ENCODE data around the gene CSMD2.

CSMD2 gene

DNA sequence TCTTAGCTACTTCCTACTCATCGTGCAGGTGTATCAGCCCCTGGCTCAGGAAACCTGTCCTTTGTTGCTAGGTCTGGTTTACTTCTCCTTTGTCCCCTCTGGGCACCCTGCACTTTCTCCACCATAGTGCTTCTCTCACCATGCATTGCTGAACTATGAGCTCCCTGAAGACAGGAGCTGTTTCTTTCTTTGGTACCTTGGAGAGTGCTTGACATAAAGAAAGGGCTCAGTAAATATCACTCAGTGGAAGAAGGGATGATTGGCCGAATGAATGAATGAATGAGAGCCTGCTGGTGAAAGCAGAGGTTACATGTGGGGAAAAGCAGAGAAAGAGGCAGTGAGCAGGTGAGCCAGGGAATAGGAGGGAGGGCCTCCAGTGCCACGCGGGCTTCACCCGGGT, 310.9 kb downstream of the CSMD2 start:
- TF ChIP-seq SUZ12 (IDR thresholded peaks at IDR 0.05): no peak
- no peak for TF ChIP-seq SP1 (IDR thresholded peaks at IDR 0.05)
- no peak for TF ChIP-seq ZNF384 (IDR thresholded peaks at IDR 0.05)
- TF ChIP-seq TARDBP (IDR thresholded peaks at IDR 0.05): no peak
- TF ChIP-seq, protein P1, sequence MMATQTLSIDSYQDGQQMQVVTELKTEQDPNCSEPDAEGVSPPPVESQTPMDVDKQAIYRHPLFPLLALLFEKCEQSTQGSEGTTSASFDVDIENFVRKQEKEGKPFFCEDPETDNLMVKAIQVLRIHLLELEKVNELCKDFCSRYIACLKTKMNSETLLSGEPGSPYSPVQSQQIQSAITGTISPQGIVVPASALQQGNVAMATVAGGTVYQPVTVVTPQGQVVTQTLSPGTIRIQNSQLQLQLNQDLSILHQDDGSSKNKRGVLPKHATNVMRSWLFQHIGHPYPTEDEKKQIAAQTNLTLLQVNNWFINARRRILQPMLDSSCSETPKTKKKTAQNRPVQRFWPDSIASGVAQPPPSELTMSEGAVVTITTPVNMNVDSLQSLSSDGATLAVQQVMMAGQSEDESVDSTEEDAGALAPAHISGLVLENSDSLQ (IDR thresholded peaks at IDR 0.05): no peak
- TF ChIP-seq CTBP1 (IDR thresholded peaks at IDR 0.05; ENCODE audit: borderline replicate concordance): no peak
- no peak for TF ChIP-seq ARNT (IDR thresholded peaks at IDR 0.05)
- no peak for TF ChIP-seq FOXK2 (IDR thresholded peaks at IDR 0.05)
- ChIA-PET CTCF (no interaction called here), POLR2A (no interaction called here)
- DNase-seq (ENCODE audit: extremely low spot score): no peak

DNA sequence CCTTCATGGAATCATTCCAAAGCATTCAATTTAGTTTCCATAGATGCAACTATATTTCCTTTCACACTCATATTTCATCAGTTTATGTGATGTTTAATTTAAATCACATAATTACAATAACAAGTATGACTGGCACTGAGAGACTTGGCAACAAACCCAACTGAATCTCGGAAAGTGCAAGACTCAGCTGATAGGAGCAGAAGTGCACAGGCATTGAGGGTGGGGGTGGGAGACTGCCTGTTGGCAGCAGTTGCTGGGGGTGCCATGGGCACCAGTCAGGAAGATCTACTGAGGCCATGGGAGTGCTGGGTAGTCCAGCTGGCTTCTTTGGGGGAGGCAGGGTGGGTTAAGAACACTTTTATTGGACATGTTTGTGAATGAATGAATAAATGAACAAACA, 311.6 kb downstream of the CSMD2 start:
- POLR2A ChIA-PET: no interaction called here
- no peak for DNase-seq (ENCODE audit: extremely low spot score)
- TF ChIP-seq HDGF (IDR thresholded peaks at IDR 0.05; ENCODE audit: borderline replicate concordance) (no peak), FOXM1 (IDR thresholded peaks at IDR 0.05; ENCODE audit: borderline replicate concordance) (no peak), SUZ12 (IDR thresholded peaks at IDR 0.05) (no peak), NFRKB (IDR thresholded peaks at IDR 0.05) (no peak), LEF1 (IDR thresholded peaks at IDR 0.05; ENCODE audit: borderline replicate concordance) (no peak), ARNT (IDR thresholded peaks at IDR 0.05) (no peak), ELF4 (IDR thresholded peaks at IDR 0.05) (no peak)
- TF ChIP-seq, protein P1 (IDR thresholded peaks at IDR 0.05): no peak
- CTCF ChIA-PET: no interaction called here

DNA sequence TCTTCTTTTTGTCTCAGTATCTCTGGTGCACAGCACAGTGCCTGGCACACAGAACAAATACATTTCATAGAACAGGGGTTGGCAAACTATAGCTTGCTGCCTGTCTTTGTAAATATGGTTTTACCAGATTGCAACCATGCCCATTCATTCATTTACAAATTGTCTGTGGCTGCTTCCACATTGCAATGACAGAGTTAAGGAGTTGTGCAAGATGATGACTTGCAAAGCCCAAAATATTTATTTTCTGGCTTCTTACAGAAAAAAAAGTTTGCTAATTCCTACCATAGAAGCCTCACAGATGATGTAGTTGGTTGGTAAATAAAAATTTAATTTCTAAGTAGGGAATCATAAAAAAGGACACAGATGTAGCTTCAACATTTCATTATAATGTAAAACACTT, 312.3 kb downstream of the CSMD2 start:
- TF ChIP-seq FOXK2 (IDR thresholded peaks at IDR 0.05): no peak
- TF ChIP-seq LEF1 (IDR thresholded peaks at IDR 0.05; ENCODE audit: borderline replicate concordance): no peak
- TF ChIP-seq NFRKB (IDR thresholded peaks at IDR 0.05): no peak
- no peak for TF ChIP-seq TARDBP (IDR thresholded peaks at IDR 0.05)
- TF ChIP-seq CTBP1 (IDR thresholded peaks at IDR 0.05; ENCODE audit: borderline replicate concordance): no peak
- TF ChIP-seq SP1 (IDR thresholded peaks at IDR 0.05): no peak
- TF ChIP-seq FOXA1 (IDR thresholded peaks at IDR 0.05): no peak
- no peak for TF ChIP-seq ZNF384 (IDR thresholded peaks at IDR 0.05)
- TF ChIP-seq HDGF (IDR thresholded peaks at IDR 0.05; ENCODE audit: borderline replicate concordance): no peak
- TF ChIP-seq, protein P1 (IDR thresholded peaks at IDR 0.05): no peak
- no peak for TF ChIP-seq L3MBTL2 (conservative IDR thresholded peaks at IDR 0.05)
- no peak for TF ChIP-seq ARNT (IDR thresholded peaks at IDR 0.05)
- TF ChIP-seq BHLHE40 (IDR thresholded peaks at IDR 0.05; ENCODE audit: borderline replicate concordance): no peak
- TF ChIP-seq ELF4 (IDR thresholded peaks at IDR 0.05): no peak
- TF ChIP-seq SUZ12 (IDR thresholded peaks at IDR 0.05): no peak
- no peak for TF ChIP-seq FOXM1 (IDR thresholded peaks at IDR 0.05; ENCODE audit: borderline replicate concordance)
- no peak for DNase-seq (ENCODE audit: extremely low spot score)
- ChIA-PET POLR2A (no interaction called here), CTCF (no interaction called here)

DNA sequence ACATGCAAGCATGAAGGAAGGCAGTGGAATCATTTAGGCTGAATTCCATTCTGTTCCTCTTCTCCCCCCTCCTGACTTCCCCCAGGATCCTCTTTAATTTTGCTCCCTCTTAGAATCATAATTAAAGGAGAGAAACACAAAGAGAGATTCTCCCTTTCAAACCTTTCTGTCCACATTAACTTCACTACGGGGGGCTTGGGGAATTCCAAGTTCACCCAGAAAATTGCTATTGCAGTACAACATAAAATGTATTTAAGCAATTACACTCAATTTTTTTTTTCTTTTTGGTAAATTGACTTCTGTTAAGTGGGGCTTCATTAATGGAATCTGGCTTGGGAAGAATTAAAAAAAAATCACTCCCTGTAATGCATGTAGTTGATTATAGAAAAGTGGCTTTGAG, 314.5 kb downstream of the CSMD2 start:
- ChIA-PET POLR2A (no interaction called here), CTCF (no interaction called here)
- TF ChIP-seq ZNF384 (IDR thresholded peaks at IDR 0.05): no peak
- no peak for DNase-seq (ENCODE audit: extremely low spot score)

DNA sequence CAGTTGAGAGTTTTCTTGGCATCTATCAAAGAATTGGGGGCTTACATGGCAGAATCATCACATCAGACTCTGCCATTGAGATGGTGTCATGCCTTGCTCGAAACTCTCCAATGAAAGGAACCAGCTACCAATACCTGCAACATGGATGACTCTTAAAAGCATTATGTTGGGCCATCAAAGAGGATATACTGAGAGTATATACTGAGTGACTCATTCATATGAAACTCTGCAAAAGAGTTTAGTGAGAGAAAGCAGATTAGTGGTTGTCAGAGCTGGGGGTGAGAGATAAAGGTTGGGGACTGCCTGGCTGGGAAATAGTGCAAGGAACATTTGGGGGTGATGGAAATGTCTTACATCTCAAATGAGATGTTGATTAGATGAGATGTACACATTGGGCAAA, 315.8 kb downstream of the CSMD2 start:
- CTCF ChIA-PET: no interaction called here
- no peak for TF ChIP-seq L3MBTL2 (conservative IDR thresholded peaks at IDR 0.05)
- no peak for TF ChIP-seq SP1 (IDR thresholded peaks at IDR 0.05)
- no peak for TF ChIP-seq FOXM1 (IDR thresholded peaks at IDR 0.05; ENCODE audit: borderline replicate concordance)
- TF ChIP-seq NFRKB (IDR thresholded peaks at IDR 0.05): no peak
- DNase-seq (ENCODE audit: extremely low spot score): no peak
- POLR2A ChIA-PET: no interaction called here

DNA sequence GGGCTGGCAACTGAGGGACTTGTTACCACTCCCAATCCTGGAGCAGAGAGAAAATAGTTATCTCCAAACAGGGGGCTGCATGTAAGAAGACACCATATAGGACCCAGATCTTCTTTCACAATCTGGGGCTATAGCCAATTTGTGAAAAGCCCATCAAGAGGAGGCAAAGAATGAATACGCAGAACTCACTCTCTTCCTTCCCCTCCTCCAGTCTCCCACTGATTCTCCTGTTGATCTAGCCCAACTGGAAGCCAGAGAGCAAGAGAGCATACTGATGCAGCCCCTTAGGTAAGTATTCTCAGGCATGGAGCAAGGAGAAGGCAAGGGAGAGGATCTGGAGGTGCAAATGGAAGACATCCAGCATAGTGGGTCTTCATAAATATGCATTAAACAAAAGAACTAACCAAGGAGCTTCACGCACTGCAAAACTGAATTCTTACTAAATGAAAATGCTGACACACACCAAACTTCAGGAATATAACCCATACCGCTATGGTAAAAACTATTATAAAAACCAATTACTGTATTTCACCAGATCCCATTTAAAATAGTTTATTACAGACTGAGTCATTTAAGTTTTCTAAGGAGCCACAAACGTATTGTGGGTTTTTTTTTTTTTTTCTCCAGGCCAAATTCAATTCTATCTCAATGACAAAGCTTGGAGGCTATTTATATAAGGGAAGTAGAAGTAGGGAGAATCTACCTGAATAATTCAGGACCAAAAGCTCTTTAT, 316.7 kb downstream of the CSMD2 start:
- ChIA-PET POLR2A (no interaction called here), CTCF (no interaction called here)
- DNase-seq (ENCODE audit: extremely low spot score): no peak
- TF ChIP-seq ELF4 (IDR thresholded peaks at IDR 0.05): no peak
- TF ChIP-seq, protein P1 (IDR thresholded peaks at IDR 0.05): no peak
- TF ChIP-seq LEF1 (IDR thresholded peaks at IDR 0.05; ENCODE audit: borderline replicate concordance): no peak
- no peak for TF ChIP-seq L3MBTL2 (conservative IDR thresholded peaks at IDR 0.05)
- TF ChIP-seq FOXK2 (IDR thresholded peaks at IDR 0.05): no peak
- no peak for TF ChIP-seq ARNT (IDR thresholded peaks at IDR 0.05)
- no peak for TF ChIP-seq BHLHE40 (IDR thresholded peaks at IDR 0.05; ENCODE audit: borderline replicate concordance)
- no peak for TF ChIP-seq TARDBP (IDR thresholded peaks at IDR 0.05)
- TF ChIP-seq SUZ12 (IDR thresholded peaks at IDR 0.05): no peak
- no peak for TF ChIP-seq NFRKB (IDR thresholded peaks at IDR 0.05)
- TF ChIP-seq CTBP1 (IDR thresholded peaks at IDR 0.05; ENCODE audit: borderline replicate concordance): no peak
- TF ChIP-seq HDGF (IDR thresholded peaks at IDR 0.05; ENCODE audit: borderline replicate concordance): no peak
- no peak for TF ChIP-seq SP1 (IDR thresholded peaks at IDR 0.05)
- TF ChIP-seq FOXA1 (IDR thresholded peaks at IDR 0.05): no peak
- TF ChIP-seq ZNF384 (IDR thresholded peaks at IDR 0.05): no peak
- TF ChIP-seq FOXM1 (IDR thresholded peaks at IDR 0.05; ENCODE audit: borderline replicate concordance): no peak

All from HEK293T (cell line).